PC-3 (cell line): ENCODE measurements around the gene SLC22A14. TPM values are rescaled to one million over a fixed set of nuclear protein-coding genes. Genes with fewer than 3 reads are reported as not detected.

Experiments used
- ATAC-seq: fragments of 200-7000 bp; cut with Tn5 transposase; 2 replicates; pipeline ENCODE4 v1.9.1; 2020; ENCODE audit warnings: mild to moderate bottlenecking, moderate library complexity
- BruUV-seq: library from RNA; stranded (reverse); fragments of 400-500 nt; replicated peaks from 2 replicates; lab custom pipeline; 2021; lab: Mats Ljungman, UMichigan
- CTCF ChIA-PET: fragments of 300-600 bp; sonication (Branson Sonifier 250); formaldehyde crosslinking; loops from one replicate; lab custom pipeline; 2022; ENCODE audit warnings: antibody characterized with exemption; lab: Charles Lee
- POLR2A ChIA-PET: fragments of 300-600 bp; sonication (Branson Sonifier 250); formaldehyde crosslinking; loops from one replicate; lab custom pipeline; 2022; ENCODE audit warnings: antibody characterized with exemption; ENCODE audit not compliant: unreplicated experiment; lab: Charles Lee
- DNase-seq: peaks from one replicate; pipeline ENCODE4 v3.0.0-alpha.2; 2015
- H2AFZ ChIP-seq: fragments of 300-600 bp; sonication (generic); 2 replicates; pipeline ENCODE4 v1.6.0; 2016; ENCODE audit warnings: antibody characterized with exemption, low read length
- H3F3A ChIP-seq: fragments of 300-600 bp; sonication (generic); one replicate; pipeline ENCODE4 v1.6.0; 2017; ENCODE audit warnings: antibody characterized with exemption, low read length, control low read depth, mild to moderate bottlenecking; ENCODE audit not compliant: unreplicated experiment
- H3K27ac ChIP-seq: fragments of 300-600 bp; sonication (generic); 2 replicates; pipeline ENCODE4 v1.5.1; 2016; ENCODE audit warnings: mild to moderate bottlenecking, low read length
- H3K27me3 ChIP-seq: fragments of 300-600 bp; sonication (generic); 2 replicates; pipeline ENCODE4 v1.6.1; 2016; ENCODE audit warnings: low read length, mixed read lengths
- H3K36me3 ChIP-seq: fragments of 300-600 bp; sonication (generic); 2 replicates; pipeline ENCODE4 v1.6.1; 2016; ENCODE audit warnings: low read depth, mixed run types, low read length, mixed read lengths
- H3K4me1 ChIP-seq: fragments of 300-600 bp; sonication (generic); 2 replicates; pipeline ENCODE4 v1.5.1; 2016; ENCODE audit warnings: low read length; ENCODE audit not compliant: insufficient read depth
- H3K4me2 ChIP-seq: fragments of 300-600 bp; sonication (generic); 2 replicates; pipeline ENCODE4 v1.6.0; 2016; ENCODE audit warnings: low read length
- H3K4me3 ChIP-seq: fragments of 300-600 bp; sonication (generic); 2 replicates; pipeline ENCODE4 v1.5.1; 2016; ENCODE audit warnings: mild to moderate bottlenecking, low read length, mixed read lengths
- H3K79me2 ChIP-seq: fragments of 300-600 bp; sonication (generic); 2 replicates; pipeline ENCODE4 v1.6.1; 2017; ENCODE audit warnings: low read length, mixed read lengths
- H3K9ac ChIP-seq: fragments of 300-600 bp; sonication (generic); 2 replicates; pipeline ENCODE4 v1.6.0; 2016; ENCODE audit warnings: mild to moderate bottlenecking, low read length
- H3K9me2 ChIP-seq: fragments of 300-600 bp; sonication (generic); replicated peaks from 2 replicates; pipeline ENCODE4 v1.6.1; 2016; ENCODE audit warnings: mixed run types, low read length, mixed read lengths
- H3K9me3 ChIP-seq: fragments of 300-600 bp; sonication (generic); 2 replicates; pipeline ENCODE4 v1.6.1; 2016; ENCODE audit warnings: low read length, mixed read lengths
- H4K20me1 ChIP-seq: fragments of 300-600 bp; sonication (generic); 2 replicates; pipeline ENCODE4 v1.6.1; 2016; ENCODE audit warnings: low read length, mixed read lengths
- EZH2 ChIP-seq: fragments of 300-600 bp; sonication (generic); IDR thresholded peaks from one replicate; pipeline ENCODE4 v1.6.1; 2017; ENCODE audit warnings: antibody characterized with exemption, mild to moderate bottlenecking, low read length; ENCODE audit not compliant: unreplicated experiment
- EZH2phosphoT487 ChIP-seq: fragments of 300-600 bp; sonication (generic); IDR thresholded peaks from 2 replicates; pipeline ENCODE4 v1.6.1; 2018; ENCODE audit warnings: mild to moderate bottlenecking, antibody characterized with exemption, low read length, borderline replicate concordance
- intact Hi-C: fragments of 100-400 bp; cut with micrococcal nuclease; formaldehyde crosslinking; loops from 2 replicates; pipeline ENCODE4 v1.9.0; 2023
- total RNA-seq: library from RNA; depleted of rRNA; stranded (reverse); fragments of >200 nt; gene quantifications from 2 replicates; pipeline ENCODE4 v1.2.3, GENCODE V29; 2014
- TF ChIP-seq, protein P1 (sequence below): fragments of 300-600 bp; sonication (generic); conservative IDR thresholded peaks from 2 replicates; pipeline ENCODE4 v1.5.1; 2017; ENCODE audit warnings: antibody characterized with exemption, low read depth, mild to moderate bottlenecking, low read length

The SLC22A14 gene
- total RNA-seq, 1 experiment from 2014 or later = 0.07 TPM

GRCh38 chr3:38312356-38312755 lies 30.3 kb downstream of the SLC22A14 start:
- DNase-seq (no peak), ATAC-seq (no peak)
- no TSS peak for BruUV-seq
- Histone ChIP-seq H3K4me1 (no peaks in the 10 kb centered on the region), H3K79me2 (no peaks in the 10 kb centered on the region), H3K27ac (no peak overlapping the region), H2AFZ (no peak overlapping the region), H3K36me3 (no peaks in the 10 kb centered on the region), H3K4me3 (no peak overlapping the region), H3K27me3 (no peaks in the 10 kb centered on the region), H3K9me3 (no peaks in the 10 kb centered on the region), H3F3A (no peaks in the 10 kb centered on the region), H3K9me2 (no peaks in the 10 kb centered on the region), H3K9ac (no peak overlapping the region), H4K20me1 (no peaks in the 10 kb centered on the region), H3K4me2 (no peak overlapping the region)
- ChIA-PET POLR2A (no interaction called here), CTCF (no interaction called here)
- TF ChIP-seq, protein P1, sequence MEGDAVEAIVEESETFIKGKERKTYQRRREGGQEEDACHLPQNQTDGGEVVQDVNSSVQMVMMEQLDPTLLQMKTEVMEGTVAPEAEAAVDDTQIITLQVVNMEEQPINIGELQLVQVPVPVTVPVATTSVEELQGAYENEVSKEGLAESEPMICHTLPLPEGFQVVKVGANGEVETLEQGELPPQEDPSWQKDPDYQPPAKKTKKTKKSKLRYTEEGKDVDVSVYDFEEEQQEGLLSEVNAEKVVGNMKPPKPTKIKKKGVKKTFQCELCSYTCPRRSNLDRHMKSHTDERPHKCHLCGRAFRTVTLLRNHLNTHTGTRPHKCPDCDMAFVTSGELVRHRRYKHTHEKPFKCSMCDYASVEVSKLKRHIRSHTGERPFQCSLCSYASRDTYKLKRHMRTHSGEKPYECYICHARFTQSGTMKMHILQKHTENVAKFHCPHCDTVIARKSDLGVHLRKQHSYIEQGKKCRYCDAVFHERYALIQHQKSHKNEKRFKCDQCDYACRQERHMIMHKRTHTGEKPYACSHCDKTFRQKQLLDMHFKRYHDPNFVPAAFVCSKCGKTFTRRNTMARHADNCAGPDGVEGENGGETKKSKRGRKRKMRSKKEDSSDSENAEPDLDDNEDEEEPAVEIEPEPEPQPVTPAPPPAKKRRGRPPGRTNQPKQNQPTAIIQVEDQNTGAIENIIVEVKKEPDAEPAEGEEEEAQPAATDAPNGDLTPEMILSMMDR = no peak
- TF ChIP-seq EZH2phosphoT487 (no peak), EZH2 (no peak)
- intact Hi-C loops = no loop called here

GRCh38 chr3:38313263-38313662 lies 31.2 kb downstream of the SLC22A14 start:
- Histone ChIP-seq H4K20me1 (no peaks in the 10 kb centered on the region), H3K36me3 (no peaks in the 10 kb centered on the region), H3K9ac (no peak overlapping the region), H3F3A (no peaks in the 10 kb centered on the region), H3K4me3 (no peak overlapping the region), H3K27me3 (no peaks in the 10 kb centered on the region), H2AFZ (no peak overlapping the region), H3K27ac (no peak overlapping the region), H3K4me1 (no peaks in the 10 kb centered on the region), H3K9me3 (no peaks in the 10 kb centered on the region), H3K79me2 (no peaks in the 10 kb centered on the region), H3K9me2 (no peaks in the 10 kb centered on the region), H3K4me2 (no peak overlapping the region)
- TF ChIP-seq EZH2phosphoT487 (no peak), EZH2 (no peak)
- TF ChIP-seq, protein P1 = no peak
- ATAC-seq (no peak), DNase-seq (no peak)
- CTCF ChIA-PET = no interaction called here
- intact Hi-C loops = no loop called here
- POLR2A ChIA-PET = no interaction called here
- no TSS peak for BruUV-seq

DNA sequence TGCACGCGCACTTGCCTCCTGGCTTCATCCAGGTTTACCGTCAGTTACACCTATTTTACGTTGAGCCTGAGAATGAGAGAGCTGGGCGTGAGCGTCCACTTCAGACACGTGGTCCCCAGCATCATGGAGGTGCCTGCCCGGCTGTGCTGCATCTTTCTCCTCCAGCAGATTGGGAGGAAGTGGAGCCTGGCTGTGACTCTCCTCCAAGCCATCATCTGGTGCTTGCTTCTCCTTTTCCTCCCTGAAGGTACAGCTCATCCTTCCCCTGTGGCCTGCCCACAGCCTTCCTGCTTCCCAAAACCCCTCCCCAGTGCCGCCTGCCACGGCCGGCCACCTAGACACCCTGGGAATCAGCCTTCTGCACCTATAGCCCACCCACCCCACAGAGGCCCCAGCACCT lies 31.6 kb downstream of the SLC22A14 start:
- Histone ChIP-seq H3K4me2 (no peak overlapping the region), H4K20me1 (no peaks in the 10 kb centered on the region), H3K9ac (no peak overlapping the region), H3K9me3 (no peaks in the 10 kb centered on the region), H3K4me3 (no peak overlapping the region), H3K27me3 (no peaks in the 10 kb centered on the region), H3K79me2 (no peaks in the 10 kb centered on the region), H3K36me3 (no peaks in the 10 kb centered on the region), H2AFZ (no peak overlapping the region), H3K4me1 (no peaks in the 10 kb centered on the region), H3K27ac (no peak overlapping the region), H3K9me2 (no peaks in the 10 kb centered on the region), H3F3A (no peaks in the 10 kb centered on the region)
- no peak for ATAC-seq
- POLR2A ChIA-PET = interaction anchor here (0.5 kb wide), 1 partner anchor 31 kb away, joined by 3 read pairs; no protein-coding TSS in a partner anchor
- CTCF ChIA-PET = no interaction called here
- TF ChIP-seq, protein P1 = no peak
- TF ChIP-seq EZH2 (no peak), EZH2phosphoT487 (no peak)
- DNase-seq = no peak
- intact Hi-C loops = no loop called here
- no TSS peak for BruUV-seq
